ENCODE measurements around the gene PRKCQ.
"Not testable (repeated sequence)": the region's sequence is repeated elsewhere in the genome, so short reads cannot be mapped to it uniquely, and the experiment has no call there.

Gene PRKCQ

GRCh38 chr10:6595499-6595898, 15.4 kb upstream of the PRKCQ start:
- no peak for DNase-seq (ENCODE audit: low read depth in 2 of 2)

- no peak for DNase-seq (ENCODE audit: low read depth in 2 of 2)
Measured at GRCh38 chr10:6593241-6593671, 13.2 kb upstream of the PRKCQ start.

- no peak for DNase-seq (ENCODE audit: low read depth in 2 of 2)
Measured at GRCh38 chr10:6592080-6592479, 12.0 kb upstream of the PRKCQ start.

GRCh38 chr10:6591668-6592067, 11.6 kb upstream of the PRKCQ start:
- no peak for DNase-seq (ENCODE audit: low read depth in 2 of 2)

- DNase-seq (ENCODE audit: low read depth in 2 of 2) = no peak
Measured at GRCh38 chr10:6590100-6590499, 10.0 kb upstream of the PRKCQ start.

- no peak for DNase-seq (ENCODE audit: low read depth in 2 of 2)
Measured at GRCh38 chr10:6589287-6590094, 9.4 kb upstream of the PRKCQ start.

GRCh38 chr10:6588845-6589244, 8.8 kb upstream of the PRKCQ start:
- DNase-seq (ENCODE audit: low read depth in 2 of 2) = no peak

- no peak for DNase-seq (ENCODE audit: low read depth in 2 of 2)
Measured at GRCh38 chr10:6588082-6588481, 8.0 kb upstream of the PRKCQ start.

GRCh38 chr10:6586501-6586900, 6.4 kb upstream of the PRKCQ start:
- DNase-seq (ENCODE audit: low read depth in 2 of 2) = no peak

GRCh38 chr10:6583447-6583846, 3.4 kb upstream of the PRKCQ start:
- peak; percentile 56 to 61 for DNase-seq (ENCODE audit: low read depth in 2 of 2)

- not testable (repeated sequence) for DNase-seq (ENCODE audit: low read depth in 2 of 2)
Measured at GRCh38 chr10:6582913-6583312, 2.8 kb upstream of the PRKCQ start.

GRCh38 chr10:6582298-6582697, 2.2 kb upstream of the PRKCQ start:
- DNase-seq (ENCODE audit: low read depth in 2 of 2) = no peak

GRCh38 chr10:6581778-6582228, 1.7 kb upstream of the PRKCQ start:
- no peak for DNase-seq (ENCODE audit: low read depth in 2 of 2)

- DNase-seq (ENCODE audit: low read depth in 2 of 2) = not testable (repeated sequence)
Measured at GRCh38 chr10:6581223-6581622, 1.1 kb upstream of the PRKCQ start.

- peak; percentile 80 to 90 for DNase-seq (ENCODE audit: low read depth in 2 of 2)
Measured at GRCh38 chr10:6580279-6581029, 378 bp upstream of the PRKCQ start.

GRCh38 chr10:6579183-6579903, 733 bp downstream of the PRKCQ start:
- DNase-seq (ENCODE audit: low read depth in 2 of 2) = no peak

- DNase-seq (ENCODE audit: low read depth in 2 of 2) = no peak
Measured at GRCh38 chr10:6578795-6579182, 1.3 kb downstream of the PRKCQ start.

- DNase-seq (ENCODE audit: low read depth in 2 of 2) = no peak
Measured at GRCh38 chr10:6578251-6578771, 1.8 kb downstream of the PRKCQ start.

GRCh38 chr10:6576326-6576725, 3.8 kb downstream of the PRKCQ start:
- no peak for DNase-seq (ENCODE audit: low read depth in 2 of 2)

- no peak for DNase-seq (ENCODE audit: low read depth in 2 of 2)
Measured at GRCh38 chr10:6574664-6575176, 5.4 kb downstream of the PRKCQ start.

GRCh38 chr10:6570893-6571292, 9.2 kb downstream of the PRKCQ start:
- no peak for DNase-seq (ENCODE audit: low read depth in 2 of 2)

- no peak for DNase-seq (ENCODE audit: low read depth in 2 of 2)
Measured at GRCh38 chr10:6569259-6569658, 10.8 kb downstream of the PRKCQ start.
